Measurements from ENCODE around the gene ACAP3.

Gene ACAP3

GRCh38 chr1:1352786-1353388, 45.2 kb upstream of the ACAP3 start:
- H3K9me2 ChIP-seq (replicated peaks; ENCODE audit: low read depth, low read length) = no peaks in the 10 kb centered on the region
- TF ChIP-seq EZH2phosphoT487 (IDR thresholded peaks at IDR 0.05; ENCODE audit: borderline replicate concordance) (no peak), CTCF (conservative IDR thresholded peaks at IDR 0.05; ENCODE audit: low read length) (no peak)
- peaks cover 3% of the 10 kb centered on the region for H4K20me1 ChIP-seq (ENCODE audit: insufficient read depth, low read length, poor library complexity, severe bottlenecking)
- no peak overlapping the region for H3K9ac ChIP-seq (ENCODE audit: low read depth, low read length, poor library complexity, severe bottlenecking)
- H3K79me2 ChIP-seq (ENCODE audit: insufficient read depth, low read length) = peaks cover 10% of the 10 kb centered on the region; the same call in 1 of the 2 replicates
- H3K27me3 ChIP-seq (ENCODE audit: insufficient read depth, low read length, poor library complexity, severe bottlenecking) = no peaks in the 10 kb centered on the region
- no peak overlapping the region for H3K4me3 ChIP-seq (ENCODE audit: low read length, poor library complexity, severe bottlenecking)
- H3K36me3 ChIP-seq (ENCODE audit: insufficient read depth, low read length) = no peaks in the 10 kb centered on the region
- no peak overlapping the region for H3K4me2 ChIP-seq (ENCODE audit: low read depth, low read length, poor library complexity, severe bottlenecking)
- H3K9me3 ChIP-seq (ENCODE audit: insufficient read depth, low read depth, low read length) = no peaks in the 10 kb centered on the region
- H3F3A ChIP-seq (ENCODE audit: low read depth) = no peaks in the 10 kb centered on the region
- H3K4me1 ChIP-seq (ENCODE audit: insufficient read depth, low read length, poor library complexity, severe bottlenecking) = peaks cover 6% of the 10 kb centered on the region
- no peak overlapping the region for H2AFZ ChIP-seq (ENCODE audit: low read length)

- Histone ChIP-seq H3K27me3 (ENCODE audit: insufficient read depth, low read length, poor library complexity, severe bottlenecking) (no peaks in the 10 kb centered on the region), H2AFZ (ENCODE audit: low read length) (no peak overlapping the region), H3K9me2 (replicated peaks; ENCODE audit: low read depth, low read length) (no peaks in the 10 kb centered on the region), H3K36me3 (ENCODE audit: insufficient read depth, low read length) (no peaks in the 10 kb centered on the region), H3K9me3 (ENCODE audit: insufficient read depth, low read depth, low read length) (no peaks in the 10 kb centered on the region), H3K9ac (ENCODE audit: low read depth, low read length, poor library complexity, severe bottlenecking) (no peak overlapping the region), H4K20me1 (ENCODE audit: insufficient read depth, low read length, poor library complexity, severe bottlenecking) (peaks cover 11% of the 10 kb centered on the region), H3K4me2 (ENCODE audit: low read depth, low read length, poor library complexity, severe bottlenecking) (no peak overlapping the region), H3F3A (ENCODE audit: low read depth) (no peaks in the 10 kb centered on the region), H3K79me2 (ENCODE audit: insufficient read depth, low read length) (peaks cover 20% of the 10 kb centered on the region; the same call in 1 of the 2 replicates), H3K4me3 (ENCODE audit: low read length, poor library complexity, severe bottlenecking) (no peak overlapping the region), H3K4me1 (ENCODE audit: insufficient read depth, low read length, poor library complexity, severe bottlenecking) (peaks cover 16% of the 10 kb centered on the region)
- TF ChIP-seq CTCF (conservative IDR thresholded peaks at IDR 0.05; ENCODE audit: low read length) (no peak), EZH2phosphoT487 (IDR thresholded peaks at IDR 0.05; ENCODE audit: borderline replicate concordance) (no peak)
Measured at GRCh38 chr1:1351511-1352427, 44.0 kb upstream of the ACAP3 start.

- peaks cover 18% of the 10 kb centered on the region for H3K4me1 ChIP-seq (ENCODE audit: insufficient read depth, low read length, poor library complexity, severe bottlenecking)
- peak within 1 kb of the TSS; percentile 92 for H3K4me2 ChIP-seq (ENCODE audit: low read depth, low read length, poor library complexity, severe bottlenecking)
- no peaks in the 10 kb centered on the region for H3K36me3 ChIP-seq (ENCODE audit: insufficient read depth, low read length)
- no peaks in the 10 kb centered on the region for H3K9me3 ChIP-seq (ENCODE audit: insufficient read depth, low read depth, low read length)
- H3K79me2 ChIP-seq (ENCODE audit: insufficient read depth, low read length) = peaks cover 30% of the 10 kb centered on the region; the same call in 1 of the 2 replicates
- H2AFZ ChIP-seq (ENCODE audit: low read length) = peak within 1 kb of the TSS; percentile 88; the same call in 1 of the 2 replicates
- peak within 1 kb of the TSS; percentile 75 for H3K9ac ChIP-seq (ENCODE audit: low read depth, low read length, poor library complexity, severe bottlenecking)
- TF ChIP-seq CTCF (conservative IDR thresholded peaks at IDR 0.05; ENCODE audit: low read length) = peak; percentile 49
- no peak for TF ChIP-seq EZH2phosphoT487 (IDR thresholded peaks at IDR 0.05; ENCODE audit: borderline replicate concordance)
- H3K4me3 ChIP-seq (ENCODE audit: low read length, poor library complexity, severe bottlenecking) = peak within 1 kb of the TSS; percentile 85
- no peaks in the 10 kb centered on the region for H3F3A ChIP-seq (ENCODE audit: low read depth)
- H3K9me2 ChIP-seq (replicated peaks; ENCODE audit: low read depth, low read length) = no peaks in the 10 kb centered on the region
- H3K27me3 ChIP-seq (ENCODE audit: insufficient read depth, low read length, poor library complexity, severe bottlenecking) = no peaks in the 10 kb centered on the region
- peaks cover 17% of the 10 kb centered on the region for H4K20me1 ChIP-seq (ENCODE audit: insufficient read depth, low read length, poor library complexity, severe bottlenecking)
Measured at GRCh38 chr1:1349256-1350012, 41.7 kb upstream of the ACAP3 start, which contains the start of gene DVL1. Gene DVL1 (minus strand): TSS chr1:1349418. CDS start chr1:1349065, 353 bp downstream.

Measured in Loucy (cell line).